HepG2 (cell line): ENCODE measurements around the gene ZNF234. TPM values are rescaled to one million over a fixed set of nuclear protein-coding genes. Genes with fewer than 3 reads are reported as not detected.

ENCODE experiments used
- CAMTA2 ChIP-seq: sonication (generic); formaldehyde crosslinking; IDR thresholded peaks from 2 replicates; pipeline ENCODE4 v1.4.0; 2020; ENCODE audit warnings: mild to moderate bottlenecking, missing genetic modification reagents, borderline replicate concordance
- HDAC6 ChIP-seq: fragments of 200-600 bp; sonication (generic); IDR thresholded peaks from 2 replicates; pipeline ENCODE4 v1.7.0; 2017; ENCODE audit warnings: mild to moderate bottlenecking, antibody characterized with exemption, low read length, low read depth
- HMGXB3 ChIP-seq: sonication (generic); formaldehyde crosslinking; IDR thresholded peaks from 2 replicates; pipeline ENCODE4 v1.4.0; 2020; ENCODE audit warnings: missing genetic modification reagents, borderline replicate concordance
- HNF4G ChIP-seq, 2 experiments: sonication (generic) in 1 of 2; formaldehyde crosslinking in 1 of 2; IDR thresholded peaks; 2 replicates each; pipeline versions ENCODE4 v1.4.0 to v1.6.1; 2011 to 2020; ENCODE audit warnings: borderline replicate concordance in 2 of 2, low read depth in 2 of 2, mild to moderate bottlenecking in 2 of 2, low read length in 1 of 2, missing genetic modification reagents in 1 of 2, moderate library complexity in 1 of 2
- LBX2 ChIP-seq: sonication (generic); formaldehyde crosslinking; IDR thresholded peaks from 2 replicates; pipeline ENCODE4 v1.5.0; 2020; ENCODE audit warnings: missing genetic modification reagents, mild to moderate bottlenecking, borderline replicate concordance
- NCOA2 ChIP-seq: sonication (generic); formaldehyde crosslinking; IDR thresholded peaks from 2 replicates; pipeline ENCODE4 v1.8.0; 2022; ENCODE audit warnings: inconsistent platforms
- ZBTB38 ChIP-seq: sonication (generic); formaldehyde crosslinking; IDR thresholded peaks from 2 replicates; pipeline ENCODE4 v1.5.1; 2020; ENCODE audit warnings: mild to moderate bottlenecking, missing genetic modification reagents
- ZBTB4 ChIP-seq: sonication (generic); formaldehyde crosslinking; IDR thresholded peaks from 2 replicates; pipeline ENCODE4 v1.4.0; 2020; ENCODE audit warnings: missing genetic modification reagents, mild to moderate bottlenecking, borderline replicate concordance
- ZNF24 ChIP-seq: fragments of 450-650 bp; IDR thresholded peaks from 2 replicates; pipeline ENCODE4 v1.6.1; 2017; ENCODE audit warnings: antibody characterized with exemption, mild to moderate bottlenecking
- ZNF574 ChIP-seq: sonication (generic); formaldehyde crosslinking; IDR thresholded peaks from 2 replicates; pipeline ENCODE4 v1.4.0; 2020; ENCODE audit warnings: missing genetic modification reagents
- ZNF687 ChIP-seq: sonication (generic); formaldehyde crosslinking; IDR thresholded peaks from 2 replicates; pipeline ENCODE4 v1.5.1; 2020; ENCODE audit warnings: mild to moderate bottlenecking, missing genetic modification reagents, moderate library complexity
- polyA plus RNA-seq, 8 experiments: library from polyadenylated mRNA; depleted of rRNA in 3 of 8; stranded (reverse) in 7 of 8; unstranded in 1 of 8; fragments of >200 nt; fragmentation: Illumina TruSeq in 4 of 8; extraction: Trizol in 4 of 8; gene quantifications; 2 replicates each; pipeline versions ENCODE4 v1.2.1 to v1.2.3, GENCODE V29; 2011 to 2016; ENCODE audit warnings: low read depth in 4 of 8, missing spikeins in 1 of 8, mixed read lengths in 1 of 8; ENCODE audit not compliant: insufficient read depth in 1 of 8
- total RNA-seq, 5 experiments: library from RNA; depleted of rRNA; stranded (reverse); fragments of >200 nt; fragmentation: Illumina TruSeq; extraction: Trizol; gene quantifications; 2 replicates each; pipeline ENCODE4 v1.2.3, GENCODE V29; 2016; ENCODE audit warnings: low read depth in 1 of 5

The ZNF234 gene
- total and polyA plus RNA-seq, 2 of the 13 experiments (the other 11 are each of a cell fraction or from before 2014, with no cell fraction given): 3.5 to 11.2 TPM

GRCh38 chr19:44093931-44094765 lies 47.2 kb upstream of the ZNF234 start, which contains the start of gene ZNF224 (continued):
- TF ChIP-seq ZNF687: peak; percentile 57
- TF ChIP-seq ZNF574 (CRISPR knock-in tag): peak; percentile 95
- TF ChIP-seq HDAC6: no peak
- no peak for TF ChIP-seq NCOA2 (CRISPR knock-in tag)
- TF ChIP-seq HMGXB3: 0 out of 2 replicates have a peak, but pooled peaks have one; percentile 57
- peak; percentile 61; the same call in 1 of the 2 replicates for TF ChIP-seq ZBTB38 (CRISPR knock-in tag)
- no peak for TF ChIP-seq ZBTB4
- no peak for TF ChIP-seq LBX2 (CRISPR knock-in tag)
- TF ChIP-seq CAMTA2 (CRISPR knock-in tag): no peak
- no peak for TF ChIP-seq ZNF24
- 0 out of 2 replicates have a peak, but pooled peaks have one; percentile 6 for TF ChIP-seq HNF4G (IDR thresholded peaks at IDR 0.05; ENCODE audit: borderline replicate concordance, low read depth, low read length)
- no peak for TF ChIP-seq HNF4G (CRISPR knock-in tag; IDR thresholded peaks at IDR 0.05; ENCODE audit: borderline replicate concordance, low read depth)
